Stimulated activated CD8-positive, alpha-beta memory T cell treated with anti-CD3 and anti-CD28 coated beads, Interleukin-15, amount 100 ng/mL, for 48 hours (primary cell): ENCODE data around the gene LRRC55.

Experiments
- DNase-seq, 2 donors: peaks; one replicate each; pipeline ENCODE4 v3.0.0-alpha.2; 2020; ENCODE audit warnings: low read depth in 2 of 2

Gene LRRC55

GRCh38 chr11:57235761-57236703 is 54.3 kb downstream of the LRRC55 start:
- DNase-seq = no peak

DNA sequence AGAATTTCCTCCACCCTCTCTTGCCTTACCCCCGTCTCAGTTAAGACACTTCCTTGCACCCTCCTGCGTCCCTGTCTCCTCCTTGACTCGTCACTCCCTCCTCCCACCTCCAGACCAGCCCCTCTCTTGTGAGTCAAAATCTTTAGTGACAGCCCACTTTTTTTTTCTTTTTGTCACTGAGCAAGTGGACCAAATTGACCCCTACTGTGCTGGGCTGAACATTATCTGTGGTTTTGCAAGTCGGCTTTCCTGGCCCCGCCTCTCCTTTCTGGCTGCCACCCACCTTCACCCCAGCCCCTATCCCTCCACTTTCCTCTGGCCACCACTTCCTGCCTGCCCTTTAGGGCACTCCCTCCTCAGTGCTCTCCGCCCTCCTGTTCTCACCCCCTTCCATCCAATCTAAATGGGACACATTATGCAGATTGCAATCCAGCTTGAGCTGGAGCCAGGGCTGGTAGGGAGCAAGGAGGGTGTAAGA is 55.5 kb downstream of the LRRC55 start, which contains the start of gene APLNR:
TSS of gene APLNR (minus strand) at position 47 of the 478 bp plus-strand sequence. CDS start 246 bp downstream, outside the sequence.
- no peak for DNase-seq

GRCh38 chr11:57239348-57239747 is 57.6 kb downstream of the LRRC55 start:
- no peak for DNase-seq

DNA sequence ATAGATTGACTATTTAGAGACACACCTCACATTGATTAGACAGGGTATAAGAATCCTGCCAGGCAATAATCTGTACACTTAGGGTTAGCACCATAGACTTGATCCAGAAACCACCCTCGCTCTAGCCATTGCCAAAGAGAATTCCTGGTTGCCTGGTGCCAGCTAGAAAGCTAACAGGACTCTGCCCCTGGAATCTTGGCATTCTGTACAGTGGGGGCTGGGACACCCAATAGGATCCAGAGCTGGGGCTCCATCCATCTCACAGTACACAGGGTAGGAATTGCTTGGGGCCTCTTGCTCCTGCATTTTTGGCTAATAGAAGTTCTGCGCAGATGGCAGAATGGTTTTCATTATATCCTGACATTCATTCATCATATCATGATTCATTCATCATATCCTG is 58.3 kb downstream of the LRRC55 start:
- no peak for DNase-seq

- no peak for DNase-seq
Measured at GRCh38 chr11:57240757-57241156, 59.0 kb downstream of the LRRC55 start.
